Urothelium cell line (cell line): ENCODE data around the gene SLC25A21.

Experiments
- DNase-seq: peaks from one replicate; pipeline ENCODE4 v3.0.0; 2011; ENCODE audit warnings: low spot score, mixed read lengths
- FAIRE-seq: peaks from 2 replicates; lab custom pipeline; 2011; peaks lifted over from hg19 to GRCh38; lab: Jason Lieb, UNC

The SLC25A21 gene

DNA sequence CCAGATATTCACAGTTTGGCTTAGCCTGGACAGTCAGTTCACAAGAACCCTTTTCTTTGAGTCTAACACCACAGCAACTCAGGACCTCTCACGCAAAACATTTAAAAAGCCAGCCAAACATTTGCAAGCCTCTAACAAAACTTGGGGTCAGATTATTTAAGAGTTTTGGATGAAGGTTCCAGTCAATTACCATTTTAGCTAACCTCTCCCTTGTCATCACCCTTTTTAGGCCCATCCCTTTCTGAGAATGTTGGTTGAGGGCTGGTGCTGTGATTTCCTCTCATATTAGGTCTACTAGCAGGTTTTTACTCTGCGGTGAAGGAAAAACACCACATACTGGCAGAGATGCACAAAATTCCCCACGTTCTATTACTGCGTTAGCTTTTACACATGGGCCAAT lies 490.1 kb downstream of the SLC25A21 start:
- FAIRE-seq (no peak), DNase-seq (no peak)

DNA sequence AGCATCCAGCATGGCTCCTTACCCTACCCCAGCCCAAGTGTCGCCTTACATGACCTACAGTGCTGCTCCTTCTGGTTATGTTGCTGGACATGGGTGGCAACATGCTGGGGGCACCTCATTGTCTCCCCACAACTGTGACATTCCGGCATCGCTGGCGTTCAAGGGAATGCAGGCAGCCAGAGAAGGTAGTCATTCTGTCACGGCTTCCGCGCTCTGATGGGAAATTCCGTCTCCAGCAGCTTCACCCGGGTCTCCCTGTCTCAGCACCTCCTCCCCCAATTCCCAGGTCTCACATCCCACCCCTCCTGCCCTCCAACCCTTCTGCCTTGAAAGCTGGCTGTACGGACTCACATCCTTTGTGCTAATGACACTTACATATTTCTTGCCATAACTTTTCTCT lies 496.2 kb downstream of the SLC25A21 start:
- FAIRE-seq (no peak), DNase-seq (no peak)

DNA sequence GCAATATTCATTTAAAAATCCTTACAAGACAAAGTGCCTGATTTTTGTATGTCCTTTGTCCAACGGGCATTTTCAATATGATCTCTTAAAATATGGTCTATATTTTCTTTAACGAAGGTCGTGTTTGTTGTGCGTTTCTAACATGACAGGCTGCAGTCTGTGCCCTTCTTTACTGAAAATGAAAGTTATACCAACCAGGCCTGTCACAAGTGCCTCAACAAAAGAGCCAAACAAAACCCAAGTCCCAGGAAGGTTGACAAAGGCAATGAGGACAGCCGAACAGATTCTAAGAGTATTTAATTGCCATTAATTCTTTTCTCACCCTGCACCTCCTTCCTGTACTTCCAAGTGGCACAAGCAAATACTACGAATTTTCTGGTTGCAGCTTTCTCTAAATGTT lies 496.8 kb downstream of the SLC25A21 start:
- DNase-seq = no peak
- FAIRE-seq = no peak

DNA sequence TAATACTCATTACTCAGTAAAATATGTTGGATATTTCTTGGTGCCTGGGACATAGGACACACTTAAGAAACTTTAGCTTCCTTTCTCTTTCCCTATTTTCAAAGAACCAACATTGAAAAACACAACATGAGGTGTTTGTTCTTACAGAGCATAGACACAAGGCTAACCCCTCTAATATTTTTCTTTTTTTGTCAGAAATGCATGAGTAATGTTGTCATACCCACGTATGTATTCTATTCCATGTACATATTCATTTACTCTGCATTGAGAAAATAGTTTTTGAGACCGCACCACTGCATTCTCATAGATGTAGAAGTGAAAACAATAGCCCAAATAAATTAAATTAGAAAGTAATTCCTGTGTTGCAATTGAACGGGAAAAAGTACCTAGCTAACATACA lies 497.7 kb downstream of the SLC25A21 start:
- DNase-seq (no peak), FAIRE-seq (no peak)

DNA sequence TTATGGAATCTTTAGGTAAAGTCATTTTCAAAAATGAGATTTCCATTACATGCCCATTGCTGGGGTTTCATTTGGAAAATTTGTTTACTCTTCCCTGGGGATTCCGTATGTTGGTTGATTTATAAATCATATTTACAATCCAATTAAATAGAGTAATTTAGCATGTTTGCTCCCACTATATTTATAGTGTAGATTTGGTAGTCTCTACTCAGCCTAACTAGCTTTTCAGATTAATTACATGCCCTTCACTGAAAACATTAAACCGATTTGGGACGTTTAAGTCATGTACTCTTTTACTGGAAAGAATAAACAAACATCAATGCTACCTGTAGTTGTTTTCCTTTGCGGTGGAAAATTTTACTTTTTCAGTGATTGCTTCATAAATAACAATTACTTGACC lies 500.3 kb downstream of the SLC25A21 start:
- no peak for FAIRE-seq
- DNase-seq = no peak

DNA sequence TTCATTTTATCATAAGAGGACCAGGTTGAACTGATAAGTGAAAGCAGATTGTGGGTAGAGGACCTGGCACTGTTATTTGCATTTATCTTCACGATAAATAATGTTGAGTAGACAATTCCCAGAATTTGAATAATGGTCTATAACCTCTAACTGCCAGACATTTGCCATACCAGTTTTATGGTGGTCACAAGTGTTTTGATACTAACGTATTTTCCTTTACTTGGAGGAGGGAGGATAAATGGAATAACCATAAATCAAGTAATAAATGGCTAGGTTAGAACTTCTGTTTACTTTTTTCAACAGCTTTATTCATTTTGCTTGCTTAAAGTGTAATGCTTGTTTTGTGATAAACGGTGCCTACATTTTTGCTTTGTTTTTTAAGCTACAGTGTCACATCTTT lies 501.3 kb downstream of the SLC25A21 start:
- DNase-seq (no peak), FAIRE-seq (no peak)

DNA sequence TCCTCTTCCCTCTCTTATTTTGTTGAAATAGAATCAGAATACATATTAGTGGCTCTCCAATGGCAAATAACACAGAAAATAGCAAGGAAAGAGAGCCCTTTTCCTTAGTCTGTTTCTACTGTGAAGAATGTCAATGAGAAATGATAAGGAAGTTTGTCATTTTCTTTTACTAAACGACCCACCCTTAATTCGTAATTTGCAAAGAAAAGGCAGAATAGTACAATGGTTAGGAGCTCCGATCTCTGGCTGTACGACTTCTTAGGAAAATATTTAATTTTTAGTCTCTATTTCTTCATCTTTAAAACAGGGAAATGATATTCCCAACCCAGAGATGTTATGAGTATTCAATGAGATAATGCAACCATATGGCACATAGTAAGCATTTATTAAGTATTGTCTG lies 504.7 kb downstream of the SLC25A21 start:
- DNase-seq (no peak), FAIRE-seq (no peak)

DNA sequence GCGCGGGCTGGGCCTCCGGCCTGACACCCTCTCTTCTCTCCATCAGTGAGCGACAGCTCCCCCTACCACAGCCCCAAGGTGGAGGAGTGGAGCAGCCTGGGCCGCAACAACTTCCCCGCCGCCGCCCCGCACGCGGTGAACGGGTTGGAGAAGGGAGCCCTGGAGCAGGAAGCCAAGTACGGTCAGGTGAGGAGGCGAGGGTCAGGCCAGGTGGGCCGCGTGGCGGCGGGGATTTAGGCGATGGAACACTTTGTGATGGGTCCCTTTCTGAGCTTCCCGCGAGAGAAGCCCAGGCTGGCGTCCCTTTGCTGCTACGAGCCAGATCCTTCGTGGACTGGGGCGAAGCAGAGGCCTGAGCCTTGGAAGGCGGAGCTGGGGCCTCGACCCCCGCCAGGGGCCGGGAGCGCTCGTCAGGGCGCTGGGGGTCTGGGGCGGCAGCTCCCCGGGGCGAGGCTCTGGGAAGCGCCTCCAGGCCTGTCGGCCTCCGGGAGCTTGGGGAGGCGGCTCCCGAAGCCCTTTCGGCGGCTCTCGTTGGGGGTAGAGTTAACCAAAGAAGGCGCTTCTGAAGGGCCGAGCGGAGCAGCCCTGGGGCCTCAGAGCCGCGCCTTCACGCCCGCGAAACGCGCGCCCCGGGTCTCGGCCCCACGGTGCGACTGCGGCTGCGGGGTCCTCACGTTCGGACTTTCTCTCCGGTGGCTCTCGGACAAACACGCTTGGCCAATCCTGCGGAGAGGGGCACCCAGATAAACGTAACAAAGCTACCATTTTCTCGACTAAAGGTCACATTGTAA lies 505.8 kb downstream of the SLC25A21 start:
- DNase-seq (no peak), FAIRE-seq (no peak)

DNA sequence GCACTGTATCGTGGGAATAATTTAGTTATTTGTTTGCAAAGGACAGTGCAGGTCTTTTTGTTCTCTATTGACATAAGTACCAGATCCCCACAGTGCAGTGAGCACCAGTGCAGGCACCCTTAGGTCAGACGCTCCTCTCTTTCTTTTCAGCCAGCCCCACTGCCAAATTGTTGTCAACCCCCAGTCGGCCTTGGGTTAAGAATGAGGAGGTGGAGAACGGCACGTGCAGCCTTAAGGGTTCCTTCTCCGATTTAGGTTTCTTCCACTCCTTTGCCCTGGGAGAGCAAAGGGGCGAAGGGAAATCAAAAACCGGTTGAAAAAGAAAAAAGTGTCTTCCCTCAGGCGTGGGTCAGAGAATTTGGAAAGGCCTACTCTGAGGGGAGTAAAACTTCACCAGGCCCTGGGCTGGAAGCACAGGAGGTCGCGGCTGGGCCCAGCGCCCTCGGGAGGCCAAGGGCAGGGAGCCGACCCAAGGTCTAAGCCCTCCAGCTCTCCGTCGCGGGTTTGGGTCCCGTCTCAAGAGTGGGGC lies 506.5 kb downstream of the SLC25A21 start:
- no peak for DNase-seq
- no peak for FAIRE-seq

DNA sequence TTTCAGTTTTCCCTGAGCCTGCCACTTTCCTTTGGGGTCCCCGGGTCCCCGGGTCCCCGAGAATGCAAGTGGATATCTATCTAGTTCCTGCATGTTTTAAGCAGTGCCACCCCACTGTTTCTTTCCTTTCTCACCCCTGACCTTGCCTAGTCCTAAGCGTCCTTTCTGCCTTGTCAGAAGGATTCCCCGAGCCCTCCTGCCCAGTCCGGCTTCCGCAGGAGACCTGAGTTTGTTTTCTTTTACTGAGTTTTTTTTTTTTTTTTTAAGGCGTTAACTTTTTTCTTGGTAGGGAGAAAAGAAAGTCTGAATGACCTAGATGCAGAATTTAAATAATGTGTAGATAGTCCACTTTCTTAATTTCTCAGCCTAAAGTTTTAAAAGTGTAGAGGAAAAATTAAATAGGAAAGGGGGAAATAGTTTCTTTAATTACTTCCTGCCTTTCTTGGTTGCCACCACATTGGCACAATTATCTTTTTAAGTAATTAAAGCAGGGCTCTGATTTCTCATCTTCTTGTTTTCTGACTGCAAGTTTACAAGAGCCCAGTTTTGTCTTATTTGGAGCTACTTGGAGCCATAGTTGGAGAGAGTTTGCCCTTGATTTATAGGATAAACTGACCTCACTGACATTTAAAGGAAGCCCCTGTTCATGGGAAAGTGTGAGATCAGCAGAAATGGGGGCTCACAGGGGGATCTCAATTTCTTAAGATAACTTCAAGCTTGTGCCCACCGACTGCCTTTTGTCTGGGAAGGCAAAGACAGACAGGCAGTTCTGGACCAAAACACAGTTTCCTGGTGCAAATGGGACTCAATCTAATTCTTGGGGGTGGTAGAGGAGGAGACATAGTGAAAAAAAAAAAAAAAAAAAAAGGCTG lies 507.8 kb downstream of the SLC25A21 start:
- FAIRE-seq (no peak), DNase-seq (no peak)

DNA sequence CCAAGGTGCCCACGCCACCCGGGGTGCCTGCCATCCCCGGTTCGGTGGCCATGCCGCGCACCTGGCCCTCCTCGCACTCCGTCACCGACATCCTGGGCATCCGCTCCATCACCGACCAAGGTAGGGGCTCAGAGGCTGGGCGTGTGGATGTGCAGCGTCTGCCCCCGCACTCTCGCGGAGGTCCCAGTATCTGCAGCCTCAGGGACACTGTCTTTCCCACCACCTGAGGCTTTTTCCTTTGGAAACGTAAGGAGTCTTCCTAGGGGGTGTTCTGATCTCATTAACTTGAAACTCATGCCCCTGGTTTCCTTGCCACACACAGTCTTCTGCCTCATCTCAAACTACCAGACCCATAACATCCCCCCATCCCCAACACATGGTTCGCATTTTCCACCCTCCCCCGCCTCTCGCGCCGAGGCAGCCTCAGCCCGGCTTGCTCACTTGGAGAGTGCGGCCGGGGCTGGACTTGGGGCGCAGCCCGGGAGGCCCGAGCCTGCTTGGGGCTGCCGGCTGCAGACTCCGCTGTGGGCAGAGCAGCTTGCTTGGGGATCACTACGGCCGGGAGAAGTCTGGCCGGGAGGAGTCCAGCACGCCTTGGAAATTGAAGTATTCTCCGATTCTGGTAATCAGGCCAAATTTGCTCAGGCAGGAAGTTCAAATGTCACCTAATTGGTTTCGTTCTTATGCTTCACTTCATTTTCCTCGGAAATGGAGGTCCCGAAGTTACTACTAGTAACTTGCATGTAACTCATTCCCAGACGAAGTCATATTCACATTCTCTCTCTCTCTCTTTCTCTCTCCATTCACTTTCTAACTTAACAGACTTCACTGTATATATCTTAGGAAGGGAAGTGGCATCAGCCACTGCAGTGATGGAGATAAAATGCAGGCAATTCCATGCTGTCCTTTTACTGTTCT lies 508.7 kb downstream of the SLC25A21 start:
- no peak for DNase-seq
- no peak for FAIRE-seq

DNA sequence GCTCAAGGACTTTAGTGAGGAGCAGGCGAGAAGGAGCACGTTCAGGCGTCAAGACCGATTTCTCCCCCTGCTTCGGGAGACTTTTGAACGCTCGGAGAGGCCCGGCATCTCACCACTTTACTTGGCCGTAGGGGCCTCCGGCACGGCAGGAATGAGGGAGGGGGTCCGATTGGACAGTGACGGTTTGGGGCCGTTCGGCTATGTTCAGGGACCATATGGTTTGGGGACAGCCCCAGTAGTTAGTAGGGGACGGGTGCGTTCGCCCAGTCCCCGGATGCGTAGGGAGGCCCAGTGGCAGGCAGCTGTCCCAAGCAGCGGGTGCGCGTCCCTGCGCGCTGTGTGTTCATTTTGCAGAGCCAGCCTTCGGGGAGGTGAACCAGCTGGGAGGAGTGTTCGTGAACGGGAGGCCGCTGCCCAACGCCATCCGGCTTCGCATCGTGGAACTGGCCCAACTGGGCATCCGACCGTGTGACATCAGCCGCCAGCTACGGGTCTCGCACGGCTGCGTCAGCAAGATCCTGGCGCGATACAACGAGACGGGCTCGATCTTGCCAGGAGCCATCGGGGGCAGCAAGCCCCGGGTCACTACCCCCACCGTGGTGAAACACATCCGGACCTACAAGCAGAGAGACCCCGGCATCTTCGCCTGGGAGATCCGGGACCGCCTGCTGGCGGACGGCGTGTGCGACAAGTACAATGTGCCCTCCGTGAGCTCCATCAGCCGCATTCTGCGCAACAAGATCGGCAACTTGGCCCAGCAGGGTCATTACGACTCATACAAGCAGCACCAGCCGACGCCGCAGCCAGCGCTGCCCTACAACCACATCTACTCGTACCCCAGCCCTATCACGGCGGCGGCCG lies 509.6 kb downstream of the SLC25A21 start:
- DNase-seq = no peak
- no peak for FAIRE-seq

DNA sequence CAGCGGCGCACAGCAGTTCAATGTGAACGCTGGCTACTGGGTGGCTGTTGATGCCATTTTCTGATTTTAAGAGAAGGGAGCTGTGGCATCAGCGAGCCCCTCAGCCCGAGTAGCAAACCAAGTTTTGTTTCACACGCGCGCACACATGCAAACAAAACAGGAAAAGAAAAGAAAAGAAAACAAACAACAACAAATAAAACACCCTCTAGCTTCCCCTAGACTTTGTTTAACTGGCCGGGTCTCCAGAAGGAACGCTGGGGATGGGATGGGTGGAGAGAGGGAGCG lies 510.2 kb downstream of the SLC25A21 start:
- DNase-seq = no peak
- no peak for FAIRE-seq

DNA sequence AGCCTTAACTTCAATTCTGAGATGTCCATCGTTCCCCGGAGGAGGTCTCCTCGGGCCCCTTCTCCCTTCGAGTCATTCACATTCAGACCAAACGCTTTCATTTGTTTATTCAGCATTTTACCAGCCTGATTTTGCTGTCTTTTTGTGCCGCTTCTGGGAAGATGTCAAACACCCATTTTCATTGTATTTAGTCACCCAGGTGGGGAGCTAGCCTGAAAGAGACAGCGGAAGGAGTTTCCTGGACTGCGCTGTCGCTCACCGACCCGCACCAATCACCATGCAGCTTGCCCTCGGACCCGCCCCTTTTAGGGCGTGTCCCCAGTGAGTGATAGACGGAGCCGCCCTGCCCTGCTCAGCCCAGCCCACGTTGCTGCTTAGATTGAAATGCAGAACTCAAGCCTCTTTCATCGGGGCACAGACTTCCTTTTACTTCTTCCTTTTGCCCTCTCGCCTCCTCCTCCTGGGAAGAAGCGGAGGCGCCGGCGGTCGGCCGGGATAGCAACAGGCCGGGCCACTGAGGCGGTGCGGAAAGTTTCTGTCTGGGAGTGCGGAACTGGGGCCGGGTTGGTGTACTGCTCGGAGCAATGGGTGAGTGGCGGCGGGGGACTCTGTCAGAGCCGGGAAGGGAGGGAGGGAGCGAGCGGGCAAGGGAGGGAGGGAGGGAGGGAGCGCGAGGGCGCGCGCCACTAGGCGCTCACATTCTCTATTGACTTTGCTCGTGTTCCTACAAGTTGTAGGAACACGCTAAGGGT lies 510.7 kb downstream of the SLC25A21 start, which contains the start of gene PAX9:
PAX9 (plus strand) TSS at position 355 of the 752 bp plus-strand sequence; CDS start at position 585, 230 bp downstream.
- FAIRE-seq = no peak
- DNase-seq = peak; percentile 76

DNA sequence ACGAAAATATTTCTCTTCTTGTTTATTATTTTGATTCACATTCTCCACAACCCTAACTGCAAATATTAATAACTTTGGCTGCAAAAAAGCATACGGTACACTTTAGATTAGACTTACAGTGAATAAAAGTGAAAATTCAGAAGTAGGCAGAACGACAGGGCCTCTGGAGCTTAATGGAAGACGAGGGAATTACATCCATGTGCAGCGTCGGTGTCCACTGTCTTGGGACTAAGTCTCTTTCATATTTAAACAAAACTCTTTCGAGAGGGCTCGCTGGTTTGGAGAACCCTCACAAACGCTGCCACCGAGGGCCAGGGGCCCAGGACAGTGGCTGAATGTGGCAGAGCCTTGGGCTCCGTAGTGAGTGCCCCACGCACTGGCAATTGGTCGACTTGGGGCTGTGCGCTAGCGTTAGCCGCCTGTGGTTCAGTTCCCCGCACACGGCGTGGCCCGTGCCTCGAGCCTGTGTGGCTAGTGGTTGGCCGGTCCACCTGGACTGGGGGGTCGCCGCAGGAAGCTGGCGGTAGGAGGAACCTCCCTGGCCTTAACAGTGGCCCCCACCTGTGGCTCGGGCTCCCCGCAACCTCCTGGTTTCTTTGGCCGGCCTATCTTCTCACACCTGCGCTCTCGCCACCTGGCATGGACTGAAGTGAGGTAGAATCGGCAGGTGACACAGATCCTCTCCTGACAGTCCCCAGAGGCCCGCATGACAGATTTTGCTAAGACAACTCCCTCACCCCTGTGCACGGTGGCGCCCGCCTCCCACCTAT lies 511.5 kb downstream of the SLC25A21 start:
- FAIRE-seq (no peak), DNase-seq (no peak)

DNA sequence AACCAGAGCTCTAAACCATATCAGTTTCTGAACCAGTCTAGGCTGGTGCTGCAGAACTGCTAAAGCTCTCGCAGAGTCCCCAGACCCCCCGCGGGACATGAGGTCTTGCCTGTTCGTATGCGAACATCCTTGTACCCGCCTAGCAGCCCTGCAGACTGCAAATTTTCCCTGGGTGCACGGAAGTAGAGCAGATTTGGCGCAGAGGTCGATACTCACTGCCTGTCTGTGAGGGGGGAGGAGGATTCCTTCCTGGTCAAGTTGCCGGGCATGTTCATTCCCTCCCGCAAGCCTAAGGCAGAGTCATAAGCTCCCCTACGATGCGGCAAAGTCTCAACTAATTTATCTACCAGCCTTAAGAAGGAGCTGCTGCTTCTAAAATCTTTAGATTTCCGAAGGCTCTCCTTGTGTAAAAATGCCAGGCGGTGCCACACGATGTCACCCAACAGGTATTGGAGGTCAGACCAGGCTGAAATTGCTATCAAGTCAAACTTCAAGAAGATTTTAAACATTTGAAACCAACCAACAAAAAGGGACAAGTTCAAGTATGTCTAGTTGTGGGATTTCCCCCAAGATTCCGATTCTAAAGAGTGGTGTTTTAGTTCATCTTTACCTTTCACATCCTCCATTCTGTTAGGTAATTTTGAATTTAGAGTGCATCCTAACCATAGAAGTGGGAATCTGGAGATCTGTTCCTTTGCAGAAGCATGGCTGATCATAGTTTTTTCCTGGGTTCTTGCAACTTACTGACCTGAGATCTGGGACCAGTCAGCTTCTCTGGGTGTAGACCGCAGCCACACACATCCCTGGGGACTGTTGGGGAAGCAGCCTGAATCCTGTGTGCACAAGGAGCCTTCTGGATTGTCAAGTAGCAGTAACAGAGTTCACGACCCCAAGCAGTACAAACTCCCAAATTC lies 512.3 kb downstream of the SLC25A21 start:
- DNase-seq = no peak
- no peak for FAIRE-seq

DNA sequence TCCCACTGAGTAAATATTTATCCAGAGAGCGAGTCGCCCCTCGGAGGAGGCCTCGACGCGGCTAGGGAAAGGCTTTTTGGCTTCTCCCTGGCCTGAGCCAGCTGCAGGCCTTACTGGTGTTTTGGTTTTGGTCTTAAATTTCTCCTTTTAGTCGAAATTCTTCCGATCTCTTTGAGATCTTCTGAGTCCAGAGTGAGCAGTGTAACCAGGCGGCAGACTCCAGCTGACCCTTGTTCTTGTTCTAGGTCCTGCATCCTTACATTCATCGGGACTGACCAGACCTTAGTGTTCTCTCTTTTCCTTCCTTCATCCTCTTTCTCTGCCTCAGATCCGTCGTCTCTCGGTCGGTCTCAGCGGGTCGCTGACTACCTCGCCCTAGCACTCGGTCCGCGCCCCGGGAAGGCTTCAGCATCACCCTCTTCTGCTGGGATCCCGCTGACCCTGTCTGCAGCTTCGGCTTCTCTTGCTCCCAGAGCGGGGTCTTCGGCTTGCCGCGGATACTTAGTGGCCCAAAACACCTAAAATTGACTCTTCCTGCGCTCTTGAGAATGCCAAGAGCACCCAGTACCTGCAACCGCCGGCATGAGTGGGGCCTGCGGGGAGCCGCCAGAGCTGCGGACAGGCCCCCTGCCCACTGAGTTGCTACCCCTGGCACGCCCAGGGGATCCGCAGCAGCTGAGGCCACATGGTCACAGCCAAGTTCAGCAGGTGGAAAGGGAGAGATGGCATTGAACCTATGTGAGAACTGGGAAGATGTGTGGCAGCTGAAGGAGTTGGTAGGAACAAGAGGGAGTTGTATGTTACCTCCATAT lies 513.2 kb downstream of the SLC25A21 start:
- FAIRE-seq (no peak), DNase-seq (no peak)
